ENCODE results near the gene FNDC11. TPM values are rescaled to one million over a fixed set of nuclear protein-coding genes. Genes with fewer than 3 reads are reported as not detected.

The FNDC11 gene
- total and polyA plus RNA-seq, 2 of the 13 experiments (the other 11 are each of a cell fraction or from before 2014, with no cell fraction given), result 0.07 TPM; not detected in 1

DNA sequence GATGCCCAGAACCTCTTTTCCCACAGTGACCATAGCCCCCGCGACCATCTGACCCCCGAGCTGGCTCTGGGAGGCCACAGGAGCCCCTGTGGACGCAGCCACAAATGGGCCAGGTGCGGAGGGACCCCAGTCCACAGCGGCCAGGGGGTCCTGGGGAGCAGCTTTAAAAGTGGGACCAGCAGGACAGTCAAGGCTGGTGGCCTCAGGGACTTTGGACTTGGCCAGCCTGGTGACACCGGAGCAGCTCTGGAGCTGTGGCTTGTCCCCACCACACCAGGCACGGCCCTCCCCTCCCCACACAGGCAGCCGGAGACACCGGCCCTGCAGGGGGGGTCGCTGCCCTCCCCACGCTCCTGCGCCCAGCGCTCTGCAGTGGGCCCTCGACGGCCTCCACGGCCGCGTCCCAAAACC is 3.5 kb downstream of the FNDC11 start (continued):
- TF ChIP-seq, protein P1, sequence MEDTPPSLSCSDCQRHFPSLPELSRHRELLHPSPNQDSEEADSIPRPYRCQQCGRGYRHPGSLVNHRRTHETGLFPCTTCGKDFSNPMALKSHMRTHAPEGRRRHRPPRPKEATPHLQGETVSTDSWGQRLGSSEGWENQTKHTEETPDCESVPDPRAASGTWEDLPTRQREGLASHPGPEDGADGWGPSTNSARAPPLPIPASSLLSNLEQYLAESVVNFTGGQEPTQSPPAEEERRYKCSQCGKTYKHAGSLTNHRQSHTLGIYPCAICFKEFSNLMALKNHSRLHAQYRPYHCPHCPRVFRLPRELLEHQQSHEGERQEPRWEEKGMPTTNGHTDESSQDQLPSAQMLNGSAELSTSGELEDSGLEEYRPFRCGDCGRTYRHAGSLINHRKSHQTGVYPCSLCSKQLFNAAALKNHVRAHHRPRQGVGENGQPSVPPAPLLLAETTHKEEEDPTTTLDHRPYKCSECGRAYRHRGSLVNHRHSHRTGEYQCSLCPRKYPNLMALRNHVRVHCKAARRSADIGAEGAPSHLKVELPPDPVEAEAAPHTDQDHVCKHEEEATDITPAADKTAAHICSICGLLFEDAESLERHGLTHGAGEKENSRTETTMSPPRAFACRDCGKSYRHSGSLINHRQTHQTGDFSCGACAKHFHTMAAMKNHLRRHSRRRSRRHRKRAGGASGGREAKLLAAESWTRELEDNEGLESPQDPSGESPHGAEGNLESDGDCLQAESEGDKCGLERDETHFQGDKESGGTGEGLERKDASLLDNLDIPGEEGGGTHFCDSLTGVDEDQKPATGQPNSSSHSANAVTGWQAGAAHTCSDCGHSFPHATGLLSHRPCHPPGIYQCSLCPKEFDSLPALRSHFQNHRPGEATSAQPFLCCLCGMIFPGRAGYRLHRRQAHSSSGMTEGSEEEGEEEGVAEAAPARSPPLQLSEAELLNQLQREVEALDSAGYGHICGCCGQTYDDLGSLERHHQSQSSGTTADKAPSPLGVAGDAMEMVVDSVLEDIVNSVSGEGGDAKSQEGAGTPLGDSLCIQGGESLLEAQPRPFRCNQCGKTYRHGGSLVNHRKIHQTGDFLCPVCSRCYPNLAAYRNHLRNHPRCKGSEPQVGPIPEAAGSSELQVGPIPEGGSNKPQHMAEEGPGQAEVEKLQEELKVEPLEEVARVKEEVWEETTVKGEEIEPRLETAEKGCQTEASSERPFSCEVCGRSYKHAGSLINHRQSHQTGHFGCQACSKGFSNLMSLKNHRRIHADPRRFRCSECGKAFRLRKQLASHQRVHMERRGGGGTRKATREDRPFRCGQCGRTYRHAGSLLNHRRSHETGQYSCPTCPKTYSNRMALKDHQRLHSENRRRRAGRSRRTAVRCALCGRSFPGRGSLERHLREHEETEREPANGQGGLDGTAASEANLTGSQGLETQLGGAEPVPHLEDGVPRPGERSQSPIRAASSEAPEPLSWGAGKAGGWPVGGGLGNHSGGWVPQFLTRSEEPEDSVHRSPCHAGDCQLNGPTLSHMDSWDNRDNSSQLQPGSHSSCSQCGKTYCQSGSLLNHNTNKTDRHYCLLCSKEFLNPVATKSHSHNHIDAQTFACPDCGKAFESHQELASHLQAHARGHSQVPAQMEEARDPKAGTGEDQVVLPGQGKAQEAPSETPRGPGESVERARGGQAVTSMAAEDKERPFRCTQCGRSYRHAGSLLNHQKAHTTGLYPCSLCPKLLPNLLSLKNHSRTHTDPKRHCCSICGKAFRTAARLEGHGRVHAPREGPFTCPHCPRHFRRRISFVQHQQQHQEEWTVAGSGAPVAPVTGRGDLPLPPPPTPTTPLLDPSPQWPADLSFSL (CRISPR knock-in tag; IDR thresholded peaks at IDR 0.05), result no peak
- TF ChIP-seq, protein P2, sequence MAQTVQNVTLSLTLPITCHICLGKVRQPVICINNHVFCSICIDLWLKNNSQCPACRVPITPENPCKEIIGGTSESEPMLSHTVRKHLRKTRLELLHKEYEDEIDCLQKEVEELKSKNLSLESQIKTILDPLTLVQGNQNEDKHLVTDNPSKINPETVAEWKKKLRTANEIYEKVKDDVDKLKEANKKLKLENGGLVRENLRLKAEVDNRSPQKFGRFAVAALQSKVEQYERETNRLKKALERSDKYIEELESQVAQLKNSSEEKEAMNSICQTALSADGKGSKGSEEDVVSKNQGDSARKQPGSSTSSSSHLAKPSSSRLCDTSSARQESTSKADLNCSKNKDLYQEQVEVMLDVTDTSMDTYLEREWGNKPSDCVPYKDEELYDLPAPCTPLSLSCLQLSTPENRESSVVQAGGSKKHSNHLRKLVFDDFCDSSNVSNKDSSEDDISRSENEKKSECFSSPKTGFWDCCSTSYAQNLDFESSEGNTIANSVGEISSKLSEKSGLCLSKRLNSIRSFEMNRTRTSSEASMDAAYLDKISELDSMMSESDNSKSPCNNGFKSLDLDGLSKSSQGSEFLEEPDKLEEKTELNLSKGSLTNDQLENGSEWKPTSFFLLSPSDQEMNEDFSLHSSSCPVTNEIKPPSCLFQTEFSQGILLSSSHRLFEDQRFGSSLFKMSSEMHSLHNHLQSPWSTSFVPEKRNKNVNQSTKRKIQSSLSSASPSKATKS (CRISPR knock-in tag; IDR thresholded peaks at IDR 0.05), result no peak
- TF ChIP-seq, protein P3, sequence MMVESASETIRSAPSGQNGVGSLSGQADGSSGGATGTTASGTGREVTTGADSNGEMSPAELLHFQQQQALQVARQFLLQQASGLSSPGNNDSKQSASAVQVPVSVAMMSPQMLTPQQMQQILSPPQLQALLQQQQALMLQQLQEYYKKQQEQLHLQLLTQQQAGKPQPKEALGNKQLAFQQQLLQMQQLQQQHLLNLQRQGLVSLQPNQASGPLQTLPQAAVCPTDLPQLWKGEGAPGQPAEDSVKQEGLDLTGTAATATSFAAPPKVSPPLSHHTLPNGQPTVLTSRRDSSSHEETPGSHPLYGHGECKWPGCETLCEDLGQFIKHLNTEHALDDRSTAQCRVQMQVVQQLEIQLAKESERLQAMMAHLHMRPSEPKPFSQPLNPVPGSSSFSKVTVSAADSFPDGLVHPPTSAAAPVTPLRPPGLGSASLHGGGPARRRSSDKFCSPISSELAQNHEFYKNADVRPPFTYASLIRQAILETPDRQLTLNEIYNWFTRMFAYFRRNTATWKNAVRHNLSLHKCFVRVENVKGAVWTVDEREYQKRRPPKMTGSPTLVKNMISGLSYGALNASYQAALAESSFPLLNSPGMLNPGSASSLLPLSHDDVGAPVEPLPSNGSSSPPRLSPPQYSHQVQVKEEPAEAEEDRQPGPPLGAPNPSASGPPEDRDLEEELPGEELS (CRISPR knock-in tag; IDR thresholded peaks at IDR 0.05), result no peak
- TF ChIP-seq, protein P4, sequence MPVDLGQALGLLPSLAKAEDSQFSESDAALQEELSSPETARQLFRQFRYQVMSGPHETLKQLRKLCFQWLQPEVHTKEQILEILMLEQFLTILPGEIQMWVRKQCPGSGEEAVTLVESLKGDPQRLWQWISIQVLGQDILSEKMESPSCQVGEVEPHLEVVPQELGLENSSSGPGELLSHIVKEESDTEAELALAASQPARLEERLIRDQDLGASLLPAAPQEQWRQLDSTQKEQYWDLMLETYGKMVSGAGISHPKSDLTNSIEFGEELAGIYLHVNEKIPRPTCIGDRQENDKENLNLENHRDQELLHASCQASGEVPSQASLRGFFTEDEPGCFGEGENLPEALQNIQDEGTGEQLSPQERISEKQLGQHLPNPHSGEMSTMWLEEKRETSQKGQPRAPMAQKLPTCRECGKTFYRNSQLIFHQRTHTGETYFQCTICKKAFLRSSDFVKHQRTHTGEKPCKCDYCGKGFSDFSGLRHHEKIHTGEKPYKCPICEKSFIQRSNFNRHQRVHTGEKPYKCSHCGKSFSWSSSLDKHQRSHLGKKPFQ (CRISPR knock-in tag; IDR thresholded peaks at IDR 0.05; ENCODE audit: insufficient replicate concordance), result no peak
- TF ChIP-seq ONECUT2 (CRISPR knock-in tag; IDR thresholded peaks at IDR 0.05) (no peak), NFE2 (CRISPR knock-in tag; IDR thresholded peaks at IDR 0.05) (no peak), KLF6 (CRISPR knock-in tag; IDR thresholded peaks at IDR 0.05) (no peak), TRIM24 (CRISPR knock-in tag; IDR thresholded peaks at IDR 0.05) (no peak), GATAD1 (CRISPR knock-in tag; IDR thresholded peaks at IDR 0.05) (no peak), ZNF674 (CRISPR knock-in tag; IDR thresholded peaks at IDR 0.05; ENCODE audit: low read depth) (no peak), PHF5A (CRISPR knock-in tag; IDR thresholded peaks at IDR 0.05; ENCODE audit: low read depth, unreplicated experiment) (no peak), ZNF7 (CRISPR knock-in tag; IDR thresholded peaks at IDR 0.05) (no peak), FOSL1 (CRISPR knock-in tag; IDR thresholded peaks at IDR 0.05; ENCODE audit: borderline replicate concordance) (no peak), TMF1 (CRISPR knock-in tag; IDR thresholded peaks at IDR 0.05; ENCODE audit: low read depth) (no peak), POLR2AphosphoS2 (IDR thresholded peaks at IDR 0.05; ENCODE audit: low read depth, low read length) (no peak)
- TF ChIP-seq, protein P5, sequence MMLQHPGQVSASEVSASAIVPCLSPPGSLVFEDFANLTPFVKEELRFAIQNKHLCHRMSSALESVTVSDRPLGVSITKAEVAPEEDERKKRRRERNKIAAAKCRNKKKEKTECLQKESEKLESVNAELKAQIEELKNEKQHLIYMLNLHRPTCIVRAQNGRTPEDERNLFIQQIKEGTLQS (CRISPR knock-in tag; IDR thresholded peaks at IDR 0.05), result no peak
- TF ChIP-seq, protein P6, sequence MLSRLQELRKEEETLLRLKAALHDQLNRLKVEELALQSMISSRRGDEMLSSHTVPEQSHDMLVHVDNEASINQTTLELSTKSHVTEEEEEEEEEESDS (CRISPR knock-in tag; IDR thresholded peaks at IDR 0.05; ENCODE audit: borderline replicate concordance), result no peak
- TF ChIP-seq, protein P7, sequence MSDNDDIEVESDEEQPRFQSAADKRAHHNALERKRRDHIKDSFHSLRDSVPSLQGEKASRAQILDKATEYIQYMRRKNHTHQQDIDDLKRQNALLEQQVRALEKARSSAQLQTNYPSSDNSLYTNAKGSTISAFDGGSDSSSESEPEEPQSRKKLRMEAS (IDR thresholded peaks at IDR 0.05), result no peak

Data from HepG2 (cell line).